Measurements from ENCODE around the gene CCDC6. TPM values are rescaled to one million over a fixed set of nuclear protein-coding genes. Genes with fewer than 3 reads are reported as not detected.

CCDC6 gene
- total and polyA plus RNA-seq, 9 of the 15 experiments (the other 6 are each of a cell fraction or from before 2014, with no cell fraction given): 10.4 to 41.0 (median 20.9) TPM

DNA sequence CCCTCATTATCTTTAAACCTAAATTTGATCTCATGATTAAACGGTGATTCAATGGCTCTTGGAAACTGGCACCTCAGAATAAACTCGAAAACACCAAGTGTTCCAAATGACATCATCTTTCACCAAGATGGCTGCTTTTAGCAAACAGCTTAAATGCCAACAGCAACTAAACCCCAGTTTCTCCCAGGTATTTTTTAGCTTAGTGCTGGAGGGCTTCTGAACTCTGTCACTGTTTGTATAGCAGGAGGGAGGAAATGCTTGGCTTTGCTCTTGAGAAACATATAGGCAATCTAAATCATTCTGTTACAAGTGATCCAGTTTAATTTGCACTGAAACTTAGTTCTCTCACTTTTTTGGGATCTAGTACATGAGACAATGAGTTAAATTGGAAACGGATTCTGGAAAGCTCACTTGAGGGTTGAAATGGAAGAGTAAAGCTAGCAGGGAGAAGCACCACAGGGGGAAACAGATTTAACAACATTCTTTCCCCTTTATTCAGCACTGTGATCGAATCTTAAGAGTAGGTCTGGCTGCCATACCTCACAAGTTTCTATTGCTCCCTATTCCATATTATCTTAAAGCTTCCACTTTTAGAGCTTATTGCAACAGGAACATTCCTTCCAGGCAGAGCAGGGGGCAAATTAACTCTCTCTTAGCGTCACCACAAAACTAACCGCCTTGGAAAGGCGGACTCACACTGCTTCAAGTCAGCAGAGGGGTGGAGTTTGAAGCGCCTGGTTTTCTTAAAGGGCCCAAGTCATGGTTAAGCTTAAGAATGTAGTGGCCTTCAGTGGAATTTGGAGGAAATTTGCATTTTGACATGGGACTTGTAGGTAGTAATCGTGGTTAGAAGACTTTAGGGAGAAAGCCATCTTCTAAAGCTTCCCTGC is 1.8 kb upstream of the CCDC6 start (continued):
- TF ChIP-seq POLR2B (IDR thresholded peaks at IDR 0.05; ENCODE audit: low read depth, partially characterized antibody): peak; percentile 85
- TF ChIP-seq, protein P1, sequence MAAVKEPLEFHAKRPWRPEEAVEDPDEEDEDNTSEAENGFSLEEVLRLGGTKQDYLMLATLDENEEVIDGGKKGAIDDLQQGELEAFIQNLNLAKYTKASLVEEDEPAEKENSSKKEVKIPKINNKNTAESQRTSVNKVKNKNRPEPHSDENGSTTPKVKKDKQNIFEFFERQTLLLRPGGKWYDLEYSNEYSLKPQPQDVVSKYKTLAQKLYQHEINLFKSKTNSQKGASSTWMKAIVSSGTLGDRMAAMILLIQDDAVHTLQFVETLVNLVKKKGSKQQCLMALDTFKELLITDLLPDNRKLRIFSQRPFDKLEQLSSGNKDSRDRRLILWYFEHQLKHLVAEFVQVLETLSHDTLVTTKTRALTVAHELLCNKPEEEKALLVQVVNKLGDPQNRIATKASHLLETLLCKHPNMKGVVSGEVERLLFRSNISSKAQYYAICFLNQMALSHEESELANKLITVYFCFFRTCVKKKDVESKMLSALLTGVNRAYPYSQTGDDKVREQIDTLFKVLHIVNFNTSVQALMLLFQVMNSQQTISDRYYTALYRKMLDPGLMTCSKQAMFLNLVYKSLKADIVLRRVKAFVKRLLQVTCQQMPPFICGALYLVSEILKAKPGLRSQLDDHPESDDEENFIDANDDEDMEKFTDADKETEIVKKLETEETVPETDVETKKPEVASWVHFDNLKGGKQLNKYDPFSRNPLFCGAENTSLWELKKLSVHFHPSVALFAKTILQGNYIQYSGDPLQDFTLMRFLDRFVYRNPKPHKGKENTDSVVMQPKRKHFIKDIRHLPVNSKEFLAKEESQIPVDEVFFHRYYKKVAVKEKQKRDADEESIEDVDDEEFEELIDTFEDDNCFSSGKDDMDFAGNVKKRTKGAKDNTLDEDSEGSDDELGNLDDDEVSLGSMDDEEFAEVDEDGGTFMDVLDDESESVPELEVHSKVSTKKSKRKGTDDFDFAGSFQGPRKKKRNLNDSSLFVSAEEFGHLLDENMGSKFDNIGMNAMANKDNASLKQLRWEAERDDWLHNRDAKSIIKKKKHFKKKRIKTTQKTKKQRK (IDR thresholded peaks at IDR 0.05; ENCODE audit: borderline replicate concordance, low read depth, low read length): no peak
- peak; percentile 35 for TF ChIP-seq FOXM1 (IDR thresholded peaks at IDR 0.05; ENCODE audit: low read depth)
- TF ChIP-seq FOXM1 (CRISPR knock-in tag; IDR thresholded peaks at IDR 0.05; ENCODE audit: low read depth): no peak
- 0 out of 2 replicates have a peak, but pooled peaks have one; percentile 36 for TF ChIP-seq LEF1 (IDR thresholded peaks at IDR 0.05)
- 0 out of 4 replicates have a peak, but pooled peaks of 1 of the 2 experiments have one; percentile 20 for TF ChIP-seq RCOR1 (IDR thresholded peaks at IDR 0.05; ENCODE audit: borderline replicate concordance in 1 of 2, low read depth in 2 of 2, low read length in 2 of 2)
- no peak for TF ChIP-seq DMBX1 (CRISPR knock-in tag; IDR thresholded peaks at IDR 0.05; ENCODE audit: borderline replicate concordance)
- TF ChIP-seq MLX (CRISPR knock-in tag; conservative IDR thresholded peaks at IDR 0.05): no peak
- TF ChIP-seq NCOA1 (IDR thresholded peaks at IDR 0.05; ENCODE audit: low read depth): peak; percentile 54; the same call in 1 of the 2 replicates
- no peak for TF ChIP-seq HSF4 (CRISPR knock-in tag; IDR thresholded peaks at IDR 0.05; ENCODE audit: borderline replicate concordance)
- no peak for TF ChIP-seq HNRNPH1 (optimal IDR thresholded peaks at IDR 0.05; ENCODE audit: low read depth, low read length)
- no peak for TF ChIP-seq ZNF134 (CRISPR knock-in tag; conservative IDR thresholded peaks at IDR 0.05)
- TF ChIP-seq, protein P2, sequence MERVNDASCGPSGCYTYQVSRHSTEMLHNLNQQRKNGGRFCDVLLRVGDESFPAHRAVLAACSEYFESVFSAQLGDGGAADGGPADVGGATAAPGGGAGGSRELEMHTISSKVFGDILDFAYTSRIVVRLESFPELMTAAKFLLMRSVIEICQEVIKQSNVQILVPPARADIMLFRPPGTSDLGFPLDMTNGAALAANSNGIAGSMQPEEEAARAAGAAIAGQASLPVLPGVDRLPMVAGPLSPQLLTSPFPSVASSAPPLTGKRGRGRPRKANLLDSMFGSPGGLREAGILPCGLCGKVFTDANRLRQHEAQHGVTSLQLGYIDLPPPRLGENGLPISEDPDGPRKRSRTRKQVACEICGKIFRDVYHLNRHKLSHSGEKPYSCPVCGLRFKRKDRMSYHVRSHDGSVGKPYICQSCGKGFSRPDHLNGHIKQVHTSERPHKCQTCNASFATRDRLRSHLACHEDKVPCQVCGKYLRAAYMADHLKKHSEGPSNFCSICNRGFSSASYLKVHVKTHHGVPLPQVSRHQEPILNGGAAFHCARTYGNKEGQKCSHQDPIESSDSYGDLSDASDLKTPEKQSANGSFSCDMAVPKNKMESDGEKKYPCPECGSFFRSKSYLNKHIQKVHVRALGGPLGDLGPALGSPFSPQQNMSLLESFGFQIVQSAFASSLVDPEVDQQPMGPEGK (CRISPR knock-in tag; IDR thresholded peaks at IDR 0.05; ENCODE audit: borderline replicate concordance): no peak
- no peak for TF ChIP-seq ZNF780A (CRISPR knock-in tag; IDR thresholded peaks at IDR 0.05)
- no peak for TF ChIP-seq TFE3 (CRISPR knock-in tag; IDR thresholded peaks at IDR 0.05)
- TF ChIP-seq SMARCC2 (IDR thresholded peaks at IDR 0.05; ENCODE audit: low read depth): no peak; the same call in 1 of the 2 replicates
- TF ChIP-seq BRCA1 (IDR thresholded peaks at IDR 0.05): no peak
- TF ChIP-seq BRCA1 (CRISPR knock-in tag; IDR thresholded peaks at IDR 0.05): no peak
- TF ChIP-seq ZNF436 (CRISPR knock-in tag; IDR thresholded peaks at IDR 0.05): no peak
- TF ChIP-seq PHF20 (IDR thresholded peaks at IDR 0.05; ENCODE audit: partially characterized antibody): no peak
